Measurements from ENCODE around the gene CDH13. TPM values are rescaled to one million over a fixed set of nuclear protein-coding genes. Genes with fewer than 3 reads are reported as not detected.

Gene CDH13
- total RNA-seq, 2 experiments from 2014 or later: not detected

DNA sequence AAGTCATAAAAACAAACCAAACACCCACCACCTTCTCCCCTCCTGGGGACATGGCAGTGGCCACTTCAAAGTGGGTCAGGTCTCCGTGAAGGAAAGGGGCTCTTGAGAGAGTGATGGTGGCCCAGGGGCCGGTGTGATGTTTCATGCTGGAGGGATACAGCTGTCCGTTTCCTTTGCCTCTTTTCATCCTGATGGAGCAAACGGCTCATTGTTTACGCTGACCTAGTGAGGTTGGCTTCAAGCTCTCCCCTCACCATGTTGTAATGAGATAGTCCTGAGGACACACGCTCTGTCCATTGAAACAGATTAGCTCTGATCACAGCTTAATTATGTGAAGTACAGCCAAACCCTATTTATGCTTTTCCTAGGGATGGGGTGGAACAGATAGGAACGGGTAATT is 34.2 kb downstream of the CDH13 start:
- ATAC-seq: no peak
- H3K4me1 Mint-ChIP-seq: peaks cover 36% of the 10 kb centered on the region
- H3K9me3 Mint-ChIP-seq (ENCODE audit: low read depth): peaks cover 2% of the 10 kb centered on the region
- CTCF ChIA-PET: interaction anchor here (1.0 to 1.5 kb wide), 2 partner anchors 11 to 21 kb away, joined by 3 read pairs; no protein-coding TSS in a partner anchor
- no peaks in the 10 kb centered on the region for H3K36me3 Mint-ChIP-seq
- H3K27me3 Mint-ChIP-seq: no peaks in the 10 kb centered on the region
- no peak overlapping the region for H3K27ac Mint-ChIP-seq
- no peak overlapping the region for H3K4me3 Mint-ChIP-seq
- no peak for DNase-seq

DNA sequence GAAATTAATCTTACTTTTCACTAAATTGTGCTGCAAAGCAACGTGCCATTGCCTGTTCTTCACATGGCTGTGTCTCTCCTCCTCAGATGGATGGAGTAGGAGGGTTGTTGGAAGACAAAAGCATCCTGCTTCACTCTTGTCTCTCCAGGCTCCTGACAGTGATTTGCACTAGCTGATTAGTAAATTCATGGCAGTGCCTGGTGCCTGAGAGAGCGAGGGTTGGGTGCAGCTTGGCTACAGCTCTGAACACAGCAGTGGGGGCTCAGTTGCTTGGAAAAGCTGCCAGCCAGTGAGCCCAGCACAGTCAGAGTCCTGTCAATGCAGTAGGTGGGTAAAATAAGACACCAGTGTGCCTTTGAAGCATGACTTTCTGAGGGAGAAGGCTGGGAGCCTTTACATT is 37.4 kb downstream of the CDH13 start:
- ATAC-seq (no peak), DNase-seq (no peak)
- no peak overlapping the region for H3K27ac Mint-ChIP-seq
- H3K36me3 Mint-ChIP-seq: no peaks in the 10 kb centered on the region
- H3K27me3 Mint-ChIP-seq: no peaks in the 10 kb centered on the region
- peaks cover 2% of the 10 kb centered on the region for H3K9me3 Mint-ChIP-seq (ENCODE audit: low read depth)
- no peak overlapping the region for H3K4me3 Mint-ChIP-seq
- H3K4me1 Mint-ChIP-seq: peaks cover 13% of the 10 kb centered on the region
- CTCF ChIA-PET: no interaction called here

DNA sequence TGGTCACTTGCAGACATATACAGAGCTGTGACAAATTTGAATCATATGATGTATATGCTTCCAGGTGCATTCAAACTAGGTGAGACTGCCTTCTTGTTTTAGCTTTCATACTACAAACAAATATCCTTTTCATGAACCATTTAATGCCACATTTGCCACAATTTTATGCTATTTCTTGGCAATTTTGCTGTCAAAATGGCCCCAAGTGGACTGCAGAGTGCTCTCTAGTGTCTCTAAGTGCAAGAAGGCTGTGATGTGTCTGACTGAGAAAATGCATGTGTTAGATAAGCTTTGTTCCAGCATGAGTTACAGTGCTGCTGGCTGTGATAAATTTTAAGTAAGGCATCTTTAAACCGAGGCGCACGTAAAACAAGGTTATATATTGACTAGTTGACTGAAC is 38.3 kb downstream of the CDH13 start:
- ATAC-seq (no peak), DNase-seq (no peak)
- H3K4me1 Mint-ChIP-seq: peaks cover 6% of the 10 kb centered on the region
- no peak overlapping the region for H3K4me3 Mint-ChIP-seq
- H3K36me3 Mint-ChIP-seq: no peaks in the 10 kb centered on the region
- no peak overlapping the region for H3K27ac Mint-ChIP-seq
- H3K9me3 Mint-ChIP-seq (ENCODE audit: low read depth): peaks cover 2% of the 10 kb centered on the region
- CTCF ChIA-PET: no interaction called here
- no peaks in the 10 kb centered on the region for H3K27me3 Mint-ChIP-seq

DNA sequence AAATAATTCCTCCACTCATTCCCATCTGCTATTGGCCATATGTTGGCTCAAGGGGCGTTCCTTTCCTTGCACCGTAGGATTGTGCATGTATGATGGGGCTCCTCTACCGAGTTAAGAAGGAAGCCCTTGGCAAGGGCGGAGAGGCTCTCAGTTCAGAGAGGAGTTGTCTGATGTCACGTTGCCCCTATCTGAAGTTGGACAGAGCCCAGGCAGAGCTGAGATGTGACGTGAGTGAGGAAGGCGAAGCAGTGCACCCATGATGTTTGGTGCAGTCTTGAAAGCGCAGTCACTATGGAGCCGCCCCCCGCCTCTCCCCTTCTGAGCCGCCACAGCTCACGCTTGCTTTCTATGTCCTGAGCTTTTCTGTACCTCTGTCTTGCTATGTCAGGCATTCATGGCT is 40.7 kb downstream of the CDH13 start:
- H3K36me3 Mint-ChIP-seq: no peaks in the 10 kb centered on the region
- no peaks in the 10 kb centered on the region for H3K27me3 Mint-ChIP-seq
- H3K9me3 Mint-ChIP-seq (ENCODE audit: low read depth): peaks cover 2% of the 10 kb centered on the region
- CTCF ChIA-PET: no interaction called here
- DNase-seq (no peak), ATAC-seq (no peak)
- no peak overlapping the region for H3K27ac Mint-ChIP-seq
- H3K4me1 Mint-ChIP-seq: no peaks in the 10 kb centered on the region
- H3K4me3 Mint-ChIP-seq: no peak overlapping the region

DNA sequence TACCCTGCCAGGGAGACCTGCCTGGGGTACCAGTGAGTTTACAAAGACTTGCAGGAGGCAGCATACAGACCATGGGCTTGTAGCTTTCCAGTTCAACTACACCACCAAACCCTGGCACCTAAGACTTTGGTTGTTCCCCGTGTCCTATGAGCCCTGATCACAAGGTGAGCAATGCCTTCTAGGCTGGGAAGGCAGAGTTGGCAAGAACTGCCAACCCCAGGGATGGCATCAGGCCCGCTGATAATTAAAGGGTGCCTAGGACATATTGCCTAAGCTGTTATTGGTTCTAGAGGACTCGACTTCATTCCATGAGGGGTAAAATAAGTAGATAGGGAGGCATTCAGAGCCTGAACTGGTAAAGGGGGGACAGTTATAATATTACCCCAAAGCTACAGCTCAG is 41.3 kb downstream of the CDH13 start:
- DNase-seq (no peak), ATAC-seq (no peak)
- CTCF ChIA-PET: no interaction called here
- H3K4me1 Mint-ChIP-seq: no peaks in the 10 kb centered on the region
- H3K36me3 Mint-ChIP-seq: no peaks in the 10 kb centered on the region
- H3K27me3 Mint-ChIP-seq: no peaks in the 10 kb centered on the region
- no peak overlapping the region for H3K4me3 Mint-ChIP-seq
- H3K27ac Mint-ChIP-seq: no peak overlapping the region
- peaks cover 2% of the 10 kb centered on the region for H3K9me3 Mint-ChIP-seq (ENCODE audit: low read depth)

DNA sequence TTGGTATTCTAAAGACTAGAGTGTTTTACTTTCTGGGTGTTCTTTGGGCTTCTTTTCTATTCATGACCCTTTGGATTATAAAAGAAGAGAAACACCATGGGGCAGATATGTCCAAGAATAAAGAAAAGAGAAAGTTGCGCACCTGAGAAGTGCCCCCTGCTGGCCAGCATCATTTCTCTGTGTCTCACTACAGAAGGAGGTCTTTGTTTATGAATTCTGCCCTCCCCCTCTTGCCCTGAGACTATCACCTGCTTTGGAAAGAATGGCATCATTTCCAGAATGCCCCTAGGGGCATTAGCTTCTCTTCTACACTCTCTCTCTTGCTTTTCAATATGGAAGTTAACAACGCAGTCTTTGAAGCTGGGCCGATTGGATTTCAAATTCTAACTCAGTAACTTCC is 45.0 kb downstream of the CDH13 start:
- CTCF ChIA-PET: interaction anchor here (1.0 to 1.2 kb wide), 3 partner anchors 11 to 31 kb away, joined by 3 to 4 read pairs (median 3); no protein-coding TSS in a partner anchor
- Mint-ChIP-seq H3K4me1 (no peaks in the 10 kb centered on the region), H3K9me3 (ENCODE audit: low read depth) (no peaks in the 10 kb centered on the region), H3K36me3 (no peaks in the 10 kb centered on the region), H3K27me3 (peaks cover 4% of the 10 kb centered on the region), H3K27ac (no peak overlapping the region), H3K4me3 (no peak overlapping the region)
- ATAC-seq (no peak), DNase-seq (no peak)

DNA sequence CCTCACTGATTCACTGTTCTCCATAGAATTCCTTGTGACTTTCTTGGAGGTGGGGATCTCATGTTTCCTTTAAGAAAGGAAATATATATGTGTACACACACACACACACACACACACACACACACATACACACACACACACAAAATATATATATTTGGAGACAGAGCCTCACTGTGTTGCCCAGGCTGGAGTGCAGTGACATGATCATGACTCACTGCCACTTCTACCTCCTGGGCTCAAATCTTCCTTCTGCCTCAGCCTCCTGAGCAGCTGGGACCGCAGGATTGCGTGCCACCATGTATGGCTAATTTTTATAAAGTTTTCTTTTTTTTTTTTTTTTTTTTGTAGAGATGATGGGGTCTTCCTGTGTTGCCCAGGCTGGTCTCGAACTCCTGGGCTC is 45.9 kb downstream of the CDH13 start:
- no peaks in the 10 kb centered on the region for H3K36me3 Mint-ChIP-seq
- ATAC-seq (no peak), DNase-seq (no peak)
- CTCF ChIA-PET: interaction anchor here (1.0 kb wide), 1 partner anchor 17 kb away, joined by 3 read pairs; no protein-coding TSS in a partner anchor
- no peaks in the 10 kb centered on the region for H3K9me3 Mint-ChIP-seq (ENCODE audit: low read depth)
- H3K27ac Mint-ChIP-seq: no peak overlapping the region
- H3K4me1 Mint-ChIP-seq: no peaks in the 10 kb centered on the region
- H3K4me3 Mint-ChIP-seq: no peak overlapping the region
- peaks cover 4% of the 10 kb centered on the region for H3K27me3 Mint-ChIP-seq

DNA sequence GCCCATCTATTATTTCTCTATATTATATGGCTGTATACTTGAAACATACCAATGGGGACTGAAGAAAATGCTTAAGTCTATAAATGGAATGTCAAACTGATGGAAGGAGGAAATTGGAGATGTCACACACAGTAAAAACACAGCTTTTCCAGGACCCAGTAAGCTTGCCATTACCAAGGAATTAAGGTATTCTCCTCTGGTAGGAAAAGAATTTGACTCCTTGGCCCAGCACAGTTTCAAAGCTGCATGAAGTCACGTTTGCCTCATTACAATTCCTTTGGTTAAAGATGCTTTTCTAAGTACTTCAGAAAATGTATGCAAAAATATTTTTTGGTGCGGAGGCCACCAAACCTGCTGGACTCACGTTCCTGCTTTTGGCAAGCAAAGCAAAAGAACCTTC is 48.5 kb downstream of the CDH13 start:
- peaks cover 4% of the 10 kb centered on the region for H3K27me3 Mint-ChIP-seq
- CTCF ChIA-PET: interaction anchor here (0.6 kb wide), 1 partner anchor 22 kb away, joined by 4 read pairs; no protein-coding TSS in a partner anchor
- DNase-seq (no peak), ATAC-seq (no peak)
- no peaks in the 10 kb centered on the region for H3K4me1 Mint-ChIP-seq
- no peaks in the 10 kb centered on the region for H3K9me3 Mint-ChIP-seq (ENCODE audit: low read depth)
- no peaks in the 10 kb centered on the region for H3K36me3 Mint-ChIP-seq
- no peak overlapping the region for H3K27ac Mint-ChIP-seq
- no peak overlapping the region for H3K4me3 Mint-ChIP-seq

DNA sequence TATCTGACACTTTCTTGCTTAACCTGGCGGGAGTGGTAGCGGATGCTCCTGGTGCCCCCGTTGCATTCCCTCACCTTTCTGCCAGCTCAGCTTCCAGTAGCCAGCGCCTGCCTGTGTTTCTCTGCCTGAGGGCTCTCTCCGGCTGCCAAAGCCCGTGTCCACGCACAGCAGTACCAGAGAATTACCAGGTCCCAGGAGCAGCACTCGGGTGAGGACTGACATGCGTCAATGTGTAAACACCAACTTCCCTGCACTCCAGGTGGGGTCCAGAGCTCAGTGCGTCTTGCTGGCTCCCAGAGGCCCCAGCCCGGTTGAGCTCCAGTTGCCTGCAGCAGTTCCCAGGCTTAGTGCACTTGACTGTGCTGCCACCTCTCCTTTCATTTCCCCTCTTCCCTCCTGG is 54.8 kb downstream of the CDH13 start:
- Mint-ChIP-seq H3K27me3 (no peaks in the 10 kb centered on the region), H3K27ac (no peak overlapping the region), H3K4me1 (no peaks in the 10 kb centered on the region), H3K4me3 (no peak overlapping the region), H3K36me3 (no peaks in the 10 kb centered on the region), H3K9me3 (ENCODE audit: low read depth) (peaks cover 3% of the 10 kb centered on the region)
- ATAC-seq (no peak), DNase-seq (no peak)
- CTCF ChIA-PET: no interaction called here

DNA sequence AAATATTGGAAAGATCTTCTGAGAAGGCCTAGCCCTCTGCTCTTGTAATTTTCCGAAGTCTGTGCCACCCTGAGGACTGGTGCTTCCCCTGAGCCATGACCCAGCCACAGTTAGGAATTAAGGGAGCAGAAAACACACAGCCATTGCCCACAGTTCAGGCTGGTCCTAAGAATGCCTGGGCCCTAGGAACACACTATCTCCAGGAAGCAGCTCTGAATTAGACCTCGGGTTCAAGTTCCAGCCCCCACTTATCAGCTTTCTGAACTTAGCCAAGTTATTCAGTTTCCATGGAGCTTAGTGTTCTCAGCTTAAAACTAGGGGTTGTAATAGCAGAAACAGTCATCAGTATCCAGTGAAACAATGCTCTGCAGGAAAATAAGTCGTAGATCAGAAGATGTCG is 56.0 kb downstream of the CDH13 start:
- ATAC-seq: no peak
- CTCF ChIA-PET: no interaction called here
- Mint-ChIP-seq H3K4me1 (no peaks in the 10 kb centered on the region), H3K36me3 (no peaks in the 10 kb centered on the region), H3K9me3 (ENCODE audit: low read depth) (peaks cover 3% of the 10 kb centered on the region), H3K27ac (no peak overlapping the region), H3K4me3 (no peak overlapping the region), H3K27me3 (no peaks in the 10 kb centered on the region)
- DNase-seq: no peak

DNA sequence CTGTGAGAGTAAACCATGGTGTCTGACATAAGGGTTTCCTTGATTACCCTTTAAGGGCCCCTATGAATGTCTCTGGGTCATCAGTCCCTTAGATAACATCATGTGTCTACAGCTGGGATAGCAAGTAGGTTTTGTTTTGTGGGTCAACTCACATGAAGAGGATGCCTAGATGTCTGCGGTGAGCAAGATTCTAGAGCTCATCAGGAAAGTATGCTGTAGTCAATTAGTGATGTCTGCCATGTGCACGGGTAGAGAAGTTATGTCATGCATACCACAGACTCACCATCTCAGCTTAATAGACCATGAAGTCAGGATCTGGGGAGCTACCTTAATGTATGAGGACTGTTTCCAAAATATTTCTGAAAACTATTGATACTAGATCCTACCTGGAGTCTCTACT is 57.5 kb downstream of the CDH13 start:
- Mint-ChIP-seq H3K27me3 (no peaks in the 10 kb centered on the region), H3K4me1 (no peaks in the 10 kb centered on the region), H3K36me3 (no peaks in the 10 kb centered on the region), H3K9me3 (ENCODE audit: low read depth) (peaks cover 3% of the 10 kb centered on the region), H3K27ac (no peak overlapping the region), H3K4me3 (no peak overlapping the region)
- DNase-seq (no peak), ATAC-seq (no peak)
- CTCF ChIA-PET: interaction anchor here (1.1 kb wide), 1 partner anchor 24 kb away, joined by 3 read pairs; no protein-coding TSS in a partner anchor

DNA sequence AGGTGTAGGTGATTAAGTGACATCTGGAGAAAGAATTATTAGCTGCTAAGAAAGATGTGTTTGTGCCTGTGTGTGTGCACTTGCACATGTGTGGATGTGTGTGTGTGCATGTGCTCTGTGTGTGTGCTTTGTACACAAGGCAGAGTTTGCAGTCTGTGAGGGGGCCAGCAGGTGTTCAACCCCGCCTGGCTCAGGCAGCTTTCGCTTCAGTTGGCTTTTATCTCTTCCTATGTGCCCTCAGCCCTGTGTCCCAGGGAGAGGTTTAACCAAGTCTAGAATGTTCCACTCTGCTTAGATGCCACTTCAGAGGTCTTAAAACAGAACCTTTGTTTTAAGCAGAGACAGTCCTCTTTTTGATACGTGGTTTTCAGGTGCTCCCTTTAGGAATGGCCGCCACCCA is 58.8 kb downstream of the CDH13 start:
- no peak for DNase-seq
- H3K9me3 Mint-ChIP-seq (ENCODE audit: low read depth): peaks cover 3% of the 10 kb centered on the region
- no peak for ATAC-seq
- CTCF ChIA-PET: interaction anchor here (1.5 kb wide), 1 partner anchor 44 kb away, joined by 4 read pairs; no protein-coding TSS in a partner anchor
- no peaks in the 10 kb centered on the region for H3K36me3 Mint-ChIP-seq
- no peak overlapping the region for H3K27ac Mint-ChIP-seq
- H3K4me1 Mint-ChIP-seq: no peaks in the 10 kb centered on the region
- no peaks in the 10 kb centered on the region for H3K27me3 Mint-ChIP-seq
- no peak overlapping the region for H3K4me3 Mint-ChIP-seq

DNA sequence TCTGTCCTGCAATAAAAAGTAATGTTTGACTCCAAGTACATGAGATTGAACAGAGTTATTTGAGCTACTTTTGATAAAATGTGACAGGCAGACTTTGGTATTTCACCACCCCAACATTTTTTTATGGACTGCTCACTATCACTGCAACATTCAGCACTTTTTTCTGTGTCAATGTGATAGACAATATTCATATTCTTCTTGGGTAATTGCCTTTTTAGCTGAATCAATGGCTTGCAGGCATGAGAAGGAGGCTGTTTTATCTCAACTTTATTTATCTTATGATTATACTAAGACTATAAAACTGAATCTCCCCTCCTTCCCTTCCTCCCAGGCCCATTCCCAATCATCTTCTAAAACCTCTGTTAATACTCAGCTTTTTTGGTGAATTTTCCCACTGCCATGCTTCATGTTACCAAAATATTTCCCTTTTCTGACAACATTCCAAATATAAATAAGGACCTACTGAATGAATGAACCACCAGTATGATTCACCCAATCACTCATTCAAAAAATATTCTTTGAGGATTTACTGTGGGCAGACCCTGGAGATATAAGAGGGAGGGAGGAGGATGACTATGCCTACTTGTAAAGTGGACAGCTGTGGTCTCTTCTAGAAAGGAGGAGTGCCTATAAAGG is 67.6 kb downstream of the CDH13 start:
- peaks cover 2% of the 10 kb centered on the region for H3K4me1 Mint-ChIP-seq
- CTCF ChIA-PET: no interaction called here
- H3K36me3 Mint-ChIP-seq: peaks cover 1% of the 10 kb centered on the region

DNA sequence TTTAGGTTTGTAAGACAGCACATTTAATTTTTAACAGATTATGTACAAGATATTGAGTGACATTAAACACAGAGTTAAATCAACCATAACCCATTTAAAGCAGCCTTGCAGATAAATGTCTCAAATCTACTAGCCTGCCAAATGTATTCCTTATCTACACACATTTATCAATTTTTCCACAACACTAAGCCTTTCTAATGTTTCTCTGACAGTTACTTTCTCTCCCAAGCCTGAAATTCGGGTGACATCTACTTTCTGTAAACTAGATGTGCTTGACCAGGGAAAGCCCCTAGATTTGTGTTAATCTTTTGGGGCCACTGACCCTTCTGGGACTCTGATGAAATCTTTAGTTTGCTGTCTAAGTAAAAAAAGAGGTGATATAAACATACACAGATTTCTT is 69.0 kb downstream of the CDH13 start:
- CTCF ChIA-PET: no interaction called here
- peaks cover 2% of the 10 kb centered on the region for H3K9me3 Mint-ChIP-seq (ENCODE audit: low read depth)

More for the DNA sequence above, 67.6 kb downstream of the CDH13 start:
- peaks cover 2% of the 10 kb centered on the region for H3K9me3 Mint-ChIP-seq (ENCODE audit: low read depth)
- DNase-seq: no peak
- no peak overlapping the region for H3K27ac Mint-ChIP-seq
- no peak overlapping the region for H3K4me3 Mint-ChIP-seq
- ATAC-seq: no peak
- H3K27me3 Mint-ChIP-seq: no peaks in the 10 kb centered on the region

More for the DNA sequence above, 69.0 kb downstream of the CDH13 start:
- DNase-seq (no peak), ATAC-seq (no peak)
- Mint-ChIP-seq H3K4me3 (no peak overlapping the region), H3K36me3 (peaks cover 1% of the 10 kb centered on the region), H3K4me1 (peaks cover 11% of the 10 kb centered on the region), H3K27ac (no peak overlapping the region), H3K27me3 (no peaks in the 10 kb centered on the region)

Measured in activated CD8-positive, alpha-beta memory T cell treated with anti-CD3 and anti-CD28 coated beads, Interleukin-2, amount 10 ng/mL, durations not matched to agents 7 days and 5 days (primary cell).